Measurements from ENCODE around the gene MYH9.
"Not testable (repeated sequence)": the region's sequence is repeated elsewhere in the genome, so short reads cannot be mapped to it uniquely, and the experiment has no call there.

Gene MYH9

DNA sequence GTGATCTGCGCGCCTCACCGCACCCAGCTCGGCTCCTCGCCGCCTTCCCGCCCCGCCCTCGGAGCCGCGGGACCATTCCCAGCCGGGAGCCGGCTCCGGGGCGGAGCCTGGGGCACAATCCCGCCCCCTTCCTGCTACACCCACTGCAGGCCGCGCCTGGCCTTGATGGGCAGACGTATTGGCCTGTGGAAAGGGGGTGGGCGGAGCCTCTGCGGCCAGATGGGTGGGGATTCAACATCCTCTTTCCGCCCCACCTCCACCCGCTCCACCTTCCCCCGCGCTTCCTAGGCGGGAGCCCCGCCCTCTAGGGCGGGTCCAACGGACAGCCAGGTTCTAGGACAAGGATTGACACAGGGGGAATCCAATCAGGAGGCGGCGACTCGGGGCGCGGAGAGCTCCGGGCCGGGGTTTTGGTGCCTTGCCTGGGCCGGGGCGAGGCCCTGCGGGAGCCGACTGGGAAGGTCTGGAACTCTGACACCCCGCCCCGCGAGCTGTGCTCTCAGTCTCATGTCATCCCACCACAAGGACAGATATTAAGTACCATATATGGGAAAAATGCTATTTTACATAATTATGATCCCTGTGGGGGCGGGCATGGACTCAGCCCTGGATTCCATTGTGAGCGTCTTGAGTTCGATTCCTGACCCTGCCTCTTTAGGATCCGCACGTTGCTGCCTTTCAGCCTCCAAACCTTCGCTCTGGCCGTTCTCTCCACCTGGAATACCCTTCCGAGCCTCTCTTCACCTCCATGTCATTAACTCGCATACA is at the start of gene MYH9:
Gene MYH9 (minus strand): TSS at position 9 of the 768 bp plus-strand sequence. CDS start 38,731 bp downstream, outside the sequence.
- H3K4me3 Mint-ChIP-seq, result peak within 1 kb of the TSS; percentile 84
- CTCF ChIA-PET, result interaction anchor here (0.6 to 1.0 kb wide), 3 partner anchors 12 to 859 kb away, joined by 3 read pairs; no protein-coding TSS in a partner anchor
- H3K27me3 Mint-ChIP-seq, result no peaks in the 10 kb centered on the region
- peak within 1 kb of the TSS; percentile 94 for H3K27ac Mint-ChIP-seq
- peaks cover 28% of the 10 kb centered on the region for H3K36me3 Mint-ChIP-seq
- peak; percentile 100 for DNase-seq
- H3K9me3 Mint-ChIP-seq, result no peaks in the 10 kb centered on the region
- peaks cover 52% of the 10 kb centered on the region for H3K4me1 Mint-ChIP-seq

DNA sequence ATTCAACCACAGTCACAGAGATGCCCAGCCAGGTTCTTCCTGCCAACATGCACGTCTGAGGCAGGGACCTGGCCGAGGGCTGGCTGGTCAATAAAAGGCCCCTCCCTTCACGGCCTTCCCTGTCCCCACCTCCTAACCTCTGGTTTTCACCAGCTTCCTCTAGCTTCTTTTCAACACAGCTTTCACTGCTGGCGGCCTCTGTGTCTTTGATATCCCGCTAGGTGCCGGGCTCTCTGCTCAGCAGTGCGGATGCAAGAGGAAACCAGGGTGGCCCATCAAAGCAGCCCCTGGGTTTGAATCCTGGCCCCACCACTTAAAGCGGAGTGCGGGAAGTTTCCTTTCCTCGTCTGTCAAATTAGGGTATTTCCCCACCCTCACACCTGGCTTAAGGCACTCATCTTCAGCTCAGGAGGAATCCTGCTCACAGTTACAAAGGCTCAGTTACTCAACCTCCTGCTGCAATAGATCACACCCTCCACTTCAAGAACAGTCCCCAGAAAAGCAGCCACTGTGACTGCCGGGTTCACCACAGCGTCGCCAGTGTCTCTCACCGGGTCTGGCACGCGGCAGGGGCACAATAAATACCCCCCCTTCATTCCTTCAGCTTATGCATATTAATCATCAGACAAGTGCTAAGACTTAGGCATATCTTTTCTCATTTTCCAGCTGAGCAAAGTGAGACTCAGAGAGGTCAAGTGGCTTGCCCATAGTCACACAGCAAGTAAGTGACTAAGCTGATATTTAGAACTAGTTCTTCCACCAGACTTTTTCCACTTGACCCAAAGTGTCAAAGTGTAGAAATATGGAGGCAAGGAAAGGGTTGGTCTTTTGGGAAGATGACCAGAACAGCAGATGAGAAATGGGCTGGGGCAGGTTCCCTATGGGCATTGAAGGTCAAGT is 48.0 kb upstream of the MYH9 start:
- Mint-ChIP-seq H3K9me3 (no peaks in the 10 kb centered on the region), H3K4me3 (peak overlapping the region; percentile 6), H3K27ac (peak overlapping the region; percentile 87), H3K4me1 (peaks cover 51% of the 10 kb centered on the region), H3K36me3 (no peaks in the 10 kb centered on the region), H3K27me3 (peaks cover 30% of the 10 kb centered on the region)
- CTCF ChIA-PET, result interaction anchor here (0.7 to 1.5 kb wide), 6 partner anchors 10 to 134 kb away, joined by 3 to 5 read pairs (median 3); no protein-coding TSS in a partner anchor
- DNase-seq, result peak; percentile 84

DNA sequence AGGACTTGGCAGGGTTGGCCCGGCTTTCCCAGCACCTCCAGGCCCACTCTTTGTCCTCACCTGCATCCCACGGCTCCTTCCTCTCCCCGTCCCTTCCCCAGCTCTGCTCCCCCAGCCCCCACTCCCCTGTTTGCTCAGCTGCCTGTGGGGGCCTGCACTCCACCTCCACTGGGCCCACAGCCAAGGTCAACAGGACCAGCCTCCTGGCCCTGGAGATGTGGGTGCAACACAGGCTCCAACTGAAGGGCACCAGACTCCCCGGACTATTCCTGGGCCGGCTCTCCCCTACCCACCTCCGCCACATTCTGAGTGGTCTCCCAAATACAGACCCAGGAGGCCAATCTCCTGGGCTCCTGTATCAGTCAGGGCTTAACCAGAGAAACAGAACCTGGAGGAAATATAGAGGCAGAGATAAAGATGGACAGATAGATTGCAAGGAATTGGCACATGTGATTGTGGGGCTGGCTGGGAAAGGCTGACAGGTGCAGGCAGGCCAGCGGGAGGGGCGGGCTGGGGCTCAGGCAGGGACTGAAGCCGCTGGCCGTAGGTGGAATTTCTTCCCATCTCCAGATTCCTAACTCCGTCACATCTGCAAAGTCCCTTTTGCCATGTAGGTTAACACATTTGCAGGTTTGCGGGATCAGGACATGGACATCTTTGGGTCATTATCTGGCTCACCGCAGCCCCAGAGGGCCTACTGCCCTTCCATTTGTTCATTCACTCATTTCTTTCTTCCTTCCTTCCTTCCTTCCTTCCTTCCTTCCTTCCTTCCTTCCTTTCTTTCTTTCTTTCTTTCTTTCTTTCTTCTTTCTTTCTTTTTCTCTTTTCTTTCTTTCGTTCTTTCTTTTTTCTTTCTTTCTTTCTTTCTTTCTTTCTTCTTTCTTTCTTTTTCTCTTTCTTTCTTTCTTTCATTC is 45.8 kb upstream of the MYH9 start:
- H3K4me3 Mint-ChIP-seq, result no peak overlapping the region
- DNase-seq, result no peak
- H3K36me3 Mint-ChIP-seq, result no peaks in the 10 kb centered on the region

DNA sequence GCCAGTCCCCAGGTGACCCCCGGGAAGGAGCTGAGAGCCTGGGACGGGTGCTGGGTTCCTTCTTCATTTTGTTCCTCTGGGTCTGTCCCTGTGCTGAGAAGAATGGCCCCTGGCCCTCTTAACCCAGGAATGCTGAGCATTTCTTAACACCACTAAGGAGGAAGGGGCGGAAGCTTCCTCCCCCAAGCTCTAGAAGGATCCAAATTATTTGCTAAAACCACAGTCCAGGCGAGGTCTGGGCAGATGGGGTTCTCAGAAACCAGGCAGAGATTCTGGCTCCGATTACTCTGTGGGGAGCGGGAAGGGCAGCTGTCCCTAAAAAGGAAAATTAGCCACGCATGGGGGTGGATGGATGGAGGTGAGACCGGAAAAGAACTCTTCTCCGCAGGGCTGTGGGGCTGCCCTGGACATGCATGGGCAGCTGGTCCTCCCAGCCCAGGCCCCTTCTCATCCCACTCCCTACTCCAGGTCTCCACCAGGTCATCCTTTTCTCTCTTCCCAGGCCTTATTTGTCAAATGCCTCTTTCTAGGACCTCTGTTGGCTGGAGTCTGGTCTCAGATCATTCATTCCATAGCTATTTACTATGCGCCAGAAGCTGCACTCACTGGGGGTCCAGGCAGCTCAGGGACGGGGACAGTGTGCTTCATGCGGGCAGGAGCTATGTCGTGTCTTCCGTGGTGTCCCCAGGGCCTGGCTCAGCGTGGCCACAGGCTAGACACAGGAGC is 45.0 kb upstream of the MYH9 start:
- Mint-ChIP-seq H3K27ac (no peak overlapping the region), H3K27me3 (peaks cover 30% of the 10 kb centered on the region), H3K4me3 (no peak overlapping the region), H3K9me3 (no peaks in the 10 kb centered on the region), H3K4me1 (peaks cover 36% of the 10 kb centered on the region), H3K36me3 (no peaks in the 10 kb centered on the region)
- CTCF ChIA-PET, result no interaction called here
- no peak for DNase-seq

More for the DNA sequence above, 45.8 kb upstream of the MYH9 start:
- peaks cover 40% of the 10 kb centered on the region for H3K4me1 Mint-ChIP-seq
- peaks cover 30% of the 10 kb centered on the region for H3K27me3 Mint-ChIP-seq
- no peaks in the 10 kb centered on the region for H3K9me3 Mint-ChIP-seq
- no peak overlapping the region for H3K27ac Mint-ChIP-seq
- CTCF ChIA-PET, result no interaction called here

DNA sequence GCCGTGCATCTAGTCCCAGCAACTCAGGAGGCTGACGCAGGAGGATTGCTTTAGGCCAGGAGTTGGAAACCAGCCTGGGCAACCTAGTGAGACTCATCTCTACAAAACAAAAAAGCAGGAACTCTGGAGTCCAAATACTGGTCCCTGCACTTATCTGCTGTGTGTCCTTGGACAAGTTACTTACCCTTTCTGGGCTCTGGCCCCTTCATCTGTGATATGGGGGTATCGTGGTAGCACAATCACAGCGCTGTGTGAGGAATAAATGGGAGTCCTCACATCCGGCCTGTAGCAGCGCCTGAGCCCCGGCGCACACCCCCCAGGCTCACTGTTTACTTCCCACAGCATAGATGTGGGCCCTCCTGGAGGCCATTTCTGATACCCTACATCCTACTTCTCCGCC is 44.2 kb upstream of the MYH9 start:
- CTCF ChIA-PET, result no interaction called here
- Mint-ChIP-seq H3K27me3 (peaks cover 30% of the 10 kb centered on the region), H3K9me3 (no peaks in the 10 kb centered on the region), H3K36me3 (no peaks in the 10 kb centered on the region), H3K27ac (no peak overlapping the region), H3K4me1 (peaks cover 30% of the 10 kb centered on the region), H3K4me3 (no peak overlapping the region)
- no peak for DNase-seq

DNA sequence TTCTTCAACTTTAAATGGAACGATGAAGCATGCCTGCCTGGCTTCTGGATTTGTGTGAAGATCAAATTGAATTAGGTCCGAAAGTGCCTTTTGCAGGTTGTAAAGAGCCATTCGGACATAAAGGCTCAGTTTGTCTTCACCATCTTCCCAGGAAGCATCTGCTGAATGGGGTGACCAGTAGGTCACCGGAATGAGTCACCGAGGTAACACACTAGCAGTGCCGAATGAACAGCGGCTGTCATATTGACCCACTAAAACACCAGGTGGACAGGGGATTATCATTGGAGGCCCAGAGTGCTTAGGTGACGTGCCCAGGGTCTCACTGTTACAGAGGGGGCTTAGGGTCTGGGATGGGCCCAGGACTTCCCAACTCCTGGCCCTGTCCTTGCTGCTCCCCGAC is 43.1 kb upstream of the MYH9 start:
- Mint-ChIP-seq H3K4me3 (no peak overlapping the region), H3K9me3 (no peaks in the 10 kb centered on the region), H3K27ac (no peak overlapping the region), H3K36me3 (no peaks in the 10 kb centered on the region), H3K4me1 (peaks cover 30% of the 10 kb centered on the region), H3K27me3 (peaks cover 30% of the 10 kb centered on the region)
- CTCF ChIA-PET, result no interaction called here
- no peak for DNase-seq

DNA sequence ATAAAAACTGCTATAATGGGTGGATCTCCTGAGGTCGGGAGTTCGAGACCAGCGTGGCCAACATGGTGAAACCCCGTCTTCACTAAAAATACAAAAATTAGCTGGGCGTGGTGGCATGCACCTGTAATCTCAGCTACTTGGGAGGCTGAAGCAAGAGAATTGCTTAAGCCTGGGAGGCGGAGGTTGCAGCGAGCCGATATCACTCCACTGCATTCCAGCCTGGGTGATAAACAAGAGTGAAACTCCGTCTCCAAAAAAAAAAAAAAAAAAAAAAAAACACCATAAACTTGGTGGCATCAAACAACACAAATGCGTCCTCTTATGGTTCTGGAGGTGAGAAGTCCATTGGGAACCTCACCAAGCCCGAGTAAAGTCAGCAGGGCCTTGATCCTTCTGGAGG is 40.2 kb upstream of the MYH9 start:
- H3K4me3 Mint-ChIP-seq, DNase-seq, H3K9me3 Mint-ChIP-seq, CTCF ChIA-PET, H3K27ac Mint-ChIP-seq, H3K36me3 Mint-ChIP-seq: not testable (repeated sequence)
- peaks cover 31% of the 10 kb centered on the region for H3K4me1 Mint-ChIP-seq
- peaks cover 12% of the 10 kb centered on the region for H3K27me3 Mint-ChIP-seq

DNA sequence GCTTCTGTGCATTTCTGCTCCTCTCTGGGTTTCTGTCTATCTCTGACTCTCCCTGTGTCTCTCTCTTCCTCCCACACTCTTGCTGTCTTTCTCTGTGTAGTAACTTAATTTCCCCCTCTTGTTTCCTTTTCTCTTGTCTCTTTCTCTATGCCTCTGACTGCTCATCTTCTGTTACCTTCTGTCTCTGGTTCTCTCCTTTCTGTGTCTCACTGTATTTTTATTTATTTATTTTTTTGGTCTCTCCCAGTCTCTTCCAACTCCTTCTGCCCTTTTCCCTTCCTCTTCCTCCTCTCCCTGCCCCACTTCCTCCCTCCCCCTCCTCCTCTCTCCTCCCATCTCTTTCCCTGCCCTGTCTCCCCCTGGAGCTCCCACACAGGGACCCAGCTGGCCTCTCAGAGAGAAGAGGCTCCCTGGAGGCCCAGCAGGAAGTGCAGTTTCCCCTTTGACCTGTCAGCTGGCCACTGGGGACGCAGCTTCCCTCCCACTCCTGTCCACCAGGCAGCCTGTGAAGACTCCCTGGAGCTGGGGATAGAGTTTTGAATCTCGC is 38.3 kb upstream of the MYH9 start:
- H3K27me3 Mint-ChIP-seq, result no peaks in the 10 kb centered on the region
- CTCF ChIA-PET, result interaction anchor here (1.4 kb wide), 1 partner anchor 9 kb away, joined by 3 read pairs; no protein-coding TSS in a partner anchor
- no peak overlapping the region for H3K27ac Mint-ChIP-seq
- H3K36me3 Mint-ChIP-seq, result no peaks in the 10 kb centered on the region
- H3K9me3 Mint-ChIP-seq, result no peaks in the 10 kb centered on the region
- no peak for DNase-seq
- peaks cover 34% of the 10 kb centered on the region for H3K4me1 Mint-ChIP-seq
- no peak overlapping the region for H3K4me3 Mint-ChIP-seq

DNA sequence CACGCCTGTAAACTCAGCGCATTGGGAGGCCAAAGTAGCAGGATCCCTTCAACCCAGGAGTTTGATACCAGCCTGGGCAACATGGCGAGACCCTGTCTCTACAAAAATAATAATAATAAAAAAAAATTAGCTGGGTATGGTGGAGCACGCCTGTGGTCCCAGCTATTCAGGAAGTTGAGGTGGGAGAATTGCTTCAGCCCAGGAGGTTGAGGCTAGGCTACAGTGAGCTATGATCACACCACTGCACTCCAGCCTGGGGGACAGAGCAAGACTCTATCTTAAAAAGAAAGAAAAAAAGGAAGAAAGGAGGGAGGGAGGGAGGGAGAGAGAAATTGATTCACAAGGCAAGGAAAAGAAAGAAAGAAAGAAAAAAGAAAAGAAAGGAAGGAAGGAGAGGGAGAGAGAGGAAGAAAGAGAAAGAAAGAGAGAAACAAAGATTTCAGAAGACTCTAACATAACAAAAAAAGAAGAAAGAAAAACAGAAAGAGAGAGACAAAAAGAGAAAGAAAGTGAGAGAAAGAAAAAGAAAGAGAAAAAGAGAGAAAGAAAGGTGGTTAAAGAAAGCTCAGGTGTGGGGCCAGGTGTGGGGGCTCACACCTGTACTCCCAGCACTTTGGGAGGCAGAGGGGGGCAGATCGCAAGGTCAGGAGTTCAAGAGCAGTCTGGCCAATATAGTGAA is 37.3 kb upstream of the MYH9 start:
- Mint-ChIP-seq H3K27me3 (no peaks in the 10 kb centered on the region), H3K27ac (no peak overlapping the region), H3K4me3 (no peak overlapping the region), H3K9me3 (no peaks in the 10 kb centered on the region), H3K4me1 (peaks cover 44% of the 10 kb centered on the region), H3K36me3 (no peaks in the 10 kb centered on the region)
- CTCF ChIA-PET, result interaction anchor here (0.6 to 1.4 kb wide), 3 partner anchors 10 to 78 kb away, joined by 3 read pairs; no protein-coding TSS in a partner anchor
- DNase-seq, result no peak

DNA sequence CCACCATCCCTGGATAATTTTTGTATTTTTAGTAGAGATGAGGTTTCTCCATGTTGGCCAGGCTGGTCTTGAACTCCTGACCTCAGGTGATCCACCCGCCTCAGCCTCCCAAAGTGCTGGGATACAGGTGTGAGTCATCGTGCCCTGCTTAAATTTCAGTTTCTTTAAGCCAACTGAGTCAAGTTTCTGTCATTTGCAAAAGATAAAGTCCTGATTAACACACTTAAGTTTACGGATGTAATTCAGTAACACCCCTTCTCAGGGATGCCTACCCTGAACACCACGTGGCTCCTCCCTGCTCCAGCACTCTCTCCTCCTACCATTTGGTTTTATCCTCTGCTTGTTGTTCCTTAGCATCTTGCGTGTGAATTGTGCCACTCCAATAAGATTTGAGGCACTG is 36.7 kb upstream of the MYH9 start:
- not testable (repeated sequence) for DNase-seq, H3K27ac Mint-ChIP-seq, H3K27me3 Mint-ChIP-seq, H3K9me3 Mint-ChIP-seq, H3K36me3 Mint-ChIP-seq, H3K4me3 Mint-ChIP-seq
- H3K4me1 Mint-ChIP-seq, result peaks cover 50% of the 10 kb centered on the region
- CTCF ChIA-PET, result interaction anchor here (1.4 kb wide), 1 partner anchor 20 kb away, joined by 3 read pairs; no protein-coding TSS in a partner anchor

DNA sequence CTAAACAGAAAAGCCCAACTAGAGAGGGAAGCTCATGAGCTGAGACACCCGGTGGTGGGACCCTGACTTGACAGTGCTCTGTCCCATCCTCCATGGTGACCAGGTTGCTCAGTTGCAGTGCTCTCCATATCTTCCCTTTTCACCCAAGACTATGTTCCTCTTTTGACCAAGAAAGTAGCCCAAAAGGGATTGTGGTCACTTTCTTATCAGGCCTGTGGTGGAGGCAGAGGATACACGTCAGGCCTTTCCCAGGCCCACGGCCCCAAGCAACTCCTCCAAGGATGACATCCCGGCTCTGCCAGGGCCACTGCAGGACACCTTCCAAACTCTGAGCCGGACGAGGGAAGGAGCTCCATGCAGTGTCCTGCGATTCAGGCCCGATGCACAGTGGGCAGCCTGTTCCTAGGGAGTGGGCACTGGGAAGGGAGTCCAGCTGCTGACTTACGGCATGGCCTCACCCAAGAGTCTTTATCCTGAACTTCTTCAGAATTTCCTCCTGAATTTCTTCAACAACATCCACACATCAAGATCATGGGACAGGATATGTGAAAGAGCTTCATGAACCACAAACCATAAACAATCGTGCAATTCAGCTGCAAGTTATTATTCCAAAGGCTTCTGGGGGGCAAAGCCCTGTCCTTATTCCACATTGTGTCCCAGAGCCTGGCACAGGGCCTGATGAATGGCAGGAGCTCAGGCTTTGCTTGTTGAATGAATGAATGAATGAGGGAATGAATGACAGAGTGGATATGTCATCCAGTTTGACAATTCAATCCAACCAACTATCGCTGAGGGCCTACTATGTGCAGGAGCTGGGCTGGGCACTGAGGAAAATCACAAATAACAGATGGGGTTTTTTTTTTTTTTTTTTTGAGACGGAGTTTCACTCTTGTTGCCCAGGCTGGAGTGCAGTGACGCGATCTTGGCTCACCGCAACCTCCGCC is 36.0 kb upstream of the MYH9 start:
- Mint-ChIP-seq H3K4me3 (no peak overlapping the region), H3K27me3 (no peaks in the 10 kb centered on the region), H3K27ac (no peak overlapping the region), H3K9me3 (no peaks in the 10 kb centered on the region), H3K4me1 (peaks cover 56% of the 10 kb centered on the region), H3K36me3 (no peaks in the 10 kb centered on the region)
- DNase-seq, result no peak
- CTCF ChIA-PET, result interaction anchor here (1.3 kb wide), 1 partner anchor 13 kb away, joined by 3 read pairs; no protein-coding TSS in a partner anchor

All from activated naive CD4-positive, alpha-beta T cell treated with anti-CD3 and anti-CD28 coated beads, Interleukin-2, amount 10 ng/mL, durations not matched to agents 7 days and 5 days (primary cell).